SK-N-MC (cell line): Measurements from ENCODE around the gene LCE1B.

Experiments used
- DNase-seq: peaks from one replicate; pipeline ENCODE4 v3.0.0-alpha.2; 2011; ENCODE audit warnings: low read depth, low spot score
- H3K27ac ChIP-seq: fragments of 200-600 bp; sonication (generic); 2 replicates; pipeline ENCODE4 v1.5.1; 2016; ENCODE audit warnings: mixed run types
- H3K36me3 ChIP-seq: fragments of 200-600 bp; sonication (generic); 2 replicates; pipeline ENCODE4 v1.6.1; 2017; ENCODE audit warnings: antibody characterized with exemption, low read length, mixed read lengths; ENCODE audit not compliant: insufficient read depth
- H3K4me3 ChIP-seq: fragments of 200-600 bp; sonication (generic); 2 replicates; pipeline ENCODE4 v1.5.1; 2016
- H3K9ac ChIP-seq: fragments of 200-600 bp; sonication (generic); 2 replicates; pipeline ENCODE4 v1.8.0; 2017; ENCODE audit warnings: mixed run types, mixed read lengths; ENCODE audit not compliant: insufficient read length
- H3K9me3 ChIP-seq: fragments of 200-600 bp; sonication (generic); 2 replicates; pipeline ENCODE4 v1.6.1; 2017; ENCODE audit warnings: low read depth, mild to moderate bottlenecking, antibody characterized with exemption, low read length, moderate library complexity, mixed read lengths
- EZH2 ChIP-seq: fragments of 200-600 bp; sonication (generic); IDR thresholded peaks from one replicate; pipeline ENCODE4 v1.6.1; 2017; ENCODE audit warnings: antibody characterized with exemption
- FOXP2 ChIP-seq: optimal IDR thresholded peaks from 2 replicates; pipeline ENCODE3; 2011; ENCODE audit warnings: mild to moderate bottlenecking, moderate library complexity; ENCODE audit not compliant: insufficient read depth; ENCODE audit errors: extremely low read length, control extremely low read depth
- POLR2AphosphoS5 ChIP-seq: IDR thresholded peaks from 2 replicates; pipeline ENCODE4 v1.6.1; 2012; ENCODE audit warnings: mild to moderate bottlenecking, low read depth, low read length, borderline replicate concordance

LCE1B gene

DNA sequence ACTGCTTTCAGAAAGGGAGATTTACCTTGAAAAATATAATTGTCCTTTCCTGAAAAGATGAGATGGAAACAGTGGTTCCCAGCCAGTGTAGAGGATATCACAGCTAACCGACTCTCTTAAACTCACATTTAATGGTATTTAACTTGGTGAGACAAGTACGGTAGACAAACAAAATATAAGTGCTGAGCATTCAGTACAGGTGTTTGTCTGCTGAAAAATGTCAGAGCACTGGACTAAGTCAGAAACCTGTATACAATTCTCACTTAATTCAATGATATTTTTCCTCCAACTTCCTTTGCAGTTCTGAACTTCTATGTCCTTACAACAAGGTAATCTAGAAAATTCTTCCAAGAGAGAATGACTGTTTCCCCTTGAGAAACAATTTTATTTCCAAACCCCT lies at the start of gene LCE1B:
Gene LCE1B (plus strand): TSS at position 301 of the 400 bp plus-strand sequence. CDS start 476 bp downstream, outside the sequence.
- H3K9me3 ChIP-seq: no peaks in the 10 kb centered on the region
- DNase-seq: no peak
- H3K27ac ChIP-seq: no peak within 1 kb of the TSS
- no peak within 1 kb of the TSS for H3K9ac ChIP-seq
- H3K36me3 ChIP-seq: no peaks in the 10 kb centered on the region
- TF ChIP-seq FOXP2 (no peak), POLR2AphosphoS5 (no peak), EZH2 (no peak)
- H3K4me3 ChIP-seq: no peak within 1 kb of the TSS

GRCh38 chr1:152768847-152769533 lies 42.8 kb upstream of the LCE1B start:
- Histone ChIP-seq H3K36me3 (no peaks in the 10 kb centered on the region), H3K27ac (no peak overlapping the region), H3K9ac (no peak overlapping the region), H3K4me3 (no peak overlapping the region), H3K9me3 (no peaks in the 10 kb centered on the region)
- TF ChIP-seq POLR2AphosphoS5: no peak
- TF ChIP-seq FOXP2: no peak
- no peak for DNase-seq

DNA sequence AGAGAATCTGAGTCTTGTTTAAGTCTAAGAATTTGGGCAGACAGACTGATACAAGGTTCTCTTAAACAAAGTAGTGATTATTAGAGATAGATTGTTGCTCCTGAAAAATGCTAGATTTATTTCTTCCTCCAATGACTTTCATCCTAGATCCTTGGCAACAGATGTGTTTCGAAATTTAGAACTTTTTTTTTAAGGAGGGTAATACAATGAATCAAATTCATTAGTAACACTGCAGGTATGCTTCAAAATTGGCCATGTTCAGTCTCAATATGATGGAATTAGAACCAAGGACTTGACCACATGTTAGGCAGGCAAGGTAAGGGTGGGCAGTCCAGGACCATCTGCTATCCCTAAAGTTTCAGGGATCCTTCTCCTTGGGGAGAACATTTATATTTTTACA lies 41.4 kb upstream of the LCE1B start:
- no peak overlapping the region for H3K4me3 ChIP-seq
- H3K27ac ChIP-seq: no peak overlapping the region
- TF ChIP-seq EZH2 (no peak), POLR2AphosphoS5 (no peak), FOXP2 (no peak)
- no peak overlapping the region for H3K9ac ChIP-seq
- H3K9me3 ChIP-seq: no peaks in the 10 kb centered on the region
- no peaks in the 10 kb centered on the region for H3K36me3 ChIP-seq
- DNase-seq: no peak

- no peak for TF ChIP-seq EZH2
- Histone ChIP-seq H3K27ac (no peak within 1 kb of the TSS), H3K36me3 (no peaks in the 10 kb centered on the region), H3K4me3 (no peak within 1 kb of the TSS), H3K9ac (no peak within 1 kb of the TSS), H3K9me3 (no peaks in the 10 kb centered on the region)
- DNase-seq: no peak
These were observed 36.9 kb upstream of the LCE1B start, which contains the start of gene LCE1F for GRCh38 chr1:152774875-152775274. Gene LCE1F, plus strand, starts transcription at chr1:152775140. Its CDS starts 1,232 bp downstream, at chr1:152776372.

DNA sequence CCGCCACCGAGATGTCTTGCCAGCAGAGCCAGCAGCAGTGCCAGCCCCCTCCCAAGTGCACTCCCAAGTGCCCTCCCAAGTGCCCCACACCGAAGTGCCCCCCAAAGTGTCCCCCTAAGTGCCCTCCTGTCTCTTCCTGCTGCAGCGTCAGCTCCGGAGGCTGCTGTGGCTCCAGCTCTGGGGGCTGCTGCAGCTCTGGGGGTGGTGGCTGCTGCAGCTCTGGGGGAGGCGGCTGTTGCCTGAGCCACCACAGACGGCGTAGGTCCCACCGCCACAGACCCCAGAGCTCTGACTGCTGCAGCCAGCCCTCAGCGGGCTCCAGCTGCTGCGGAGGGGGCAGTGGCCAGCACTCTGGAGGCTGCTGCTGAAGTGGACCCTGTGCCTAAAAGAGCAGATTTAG lies 35.4 kb upstream of the LCE1B start:
- no peak for TF ChIP-seq EZH2
- no peak for TF ChIP-seq POLR2AphosphoS5
- TF ChIP-seq FOXP2: no peak
- DNase-seq: no peak
- H3K9me3 ChIP-seq: no peaks in the 10 kb centered on the region
- H3K9ac ChIP-seq: no peak overlapping the region
- H3K36me3 ChIP-seq: no peaks in the 10 kb centered on the region
- H3K4me3 ChIP-seq: no peak overlapping the region
- H3K27ac ChIP-seq: no peak overlapping the region

- Histone ChIP-seq H3K9ac (no peak overlapping the region), H3K36me3 (no peaks in the 10 kb centered on the region), H3K4me3 (no peak overlapping the region), H3K9me3 (no peaks in the 10 kb centered on the region), H3K27ac (no peak overlapping the region)
- DNase-seq: no peak
- TF ChIP-seq FOXP2: no peak
- TF ChIP-seq POLR2AphosphoS5: no peak
- TF ChIP-seq EZH2: no peak
These were observed 34.1 kb upstream of the LCE1B start for GRCh38 chr1:152777510-152778137.

DNA sequence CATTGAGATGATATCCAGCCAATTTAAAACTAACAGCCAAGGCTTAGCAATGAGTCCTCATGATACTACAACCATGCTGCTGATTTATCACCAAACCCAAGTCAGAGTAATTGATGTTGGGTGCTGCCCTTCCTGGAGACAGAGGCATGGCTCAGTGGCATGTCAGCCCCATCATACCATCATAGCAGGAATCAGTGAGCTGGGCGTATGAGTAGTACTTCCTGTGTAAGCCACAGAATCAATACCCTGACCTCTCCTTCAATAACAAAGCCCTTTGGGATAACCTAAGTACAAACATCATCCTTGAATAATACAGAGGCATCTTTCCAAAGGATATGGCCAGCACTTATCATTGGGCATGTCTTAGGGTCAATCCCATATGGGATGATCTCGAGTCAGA lies 28.7 kb upstream of the LCE1B start:
- no peak for DNase-seq
- H3K27ac ChIP-seq: no peak overlapping the region
- no peaks in the 10 kb centered on the region for H3K9me3 ChIP-seq
- TF ChIP-seq FOXP2: no peak
- no peak overlapping the region for H3K4me3 ChIP-seq
- H3K9ac ChIP-seq: no peak overlapping the region
- H3K36me3 ChIP-seq: no peaks in the 10 kb centered on the region

GRCh38 chr1:152786077-152786476 lies 25.7 kb upstream of the LCE1B start, which contains the start of gene LCE1E:
Gene LCE1E, plus strand, starts transcription at chr1:152786257. Its CDS starts 1,043 bp downstream, at chr1:152787300.
- H3K27ac ChIP-seq: no peak within 1 kb of the TSS
- no peak for TF ChIP-seq EZH2
- no peak for TF ChIP-seq FOXP2
- TF ChIP-seq POLR2AphosphoS5: no peak
- no peak within 1 kb of the TSS for H3K4me3 ChIP-seq
- no peak for DNase-seq
- no peaks in the 10 kb centered on the region for H3K9me3 ChIP-seq
- H3K36me3 ChIP-seq: no peaks in the 10 kb centered on the region
- H3K9ac ChIP-seq: no peak within 1 kb of the TSS

GRCh38 chr1:152795686-152796085 lies 16.1 kb upstream of the LCE1B start:
- H3K27ac ChIP-seq: no peak overlapping the region
- TF ChIP-seq EZH2: no peak
- no peak for TF ChIP-seq POLR2AphosphoS5
- TF ChIP-seq FOXP2: no peak
- no peaks in the 10 kb centered on the region for H3K9me3 ChIP-seq
- no peaks in the 10 kb centered on the region for H3K36me3 ChIP-seq
- no peak overlapping the region for H3K9ac ChIP-seq
- no peak for DNase-seq
- no peak overlapping the region for H3K4me3 ChIP-seq
